ENCODE results near the gene MAGI2. TPM values are rescaled to one million over a fixed set of nuclear protein-coding genes. Genes with fewer than 3 reads are reported as not detected.

MAGI2 gene
- total RNA-seq, 2 donors from 2014 or later: 3.9 to 10.5 TPM

DNA sequence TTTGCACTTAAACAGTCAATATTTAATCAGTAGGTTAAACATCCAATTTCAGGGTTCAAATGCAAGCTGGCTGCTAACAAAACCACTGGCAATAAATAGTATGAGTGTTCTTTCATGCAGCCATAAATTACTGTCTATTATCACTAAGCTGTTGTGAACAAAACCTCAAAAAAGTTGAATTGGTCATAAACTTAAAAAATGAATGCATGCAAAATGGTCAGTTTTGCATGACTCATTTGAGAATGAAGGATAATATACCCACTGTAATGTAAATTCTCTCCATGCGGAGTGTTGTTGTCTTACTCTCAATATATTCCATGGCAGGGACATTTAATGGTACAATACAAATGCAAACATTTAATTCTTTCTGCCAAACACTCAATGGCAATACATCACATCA lies 226.4 kb downstream of the MAGI2 start:
- intact Hi-C loops (cut with DNase I): no loop called here
- DNase-seq (no peak), ATAC-seq (no peak)
- no peaks in the 10 kb centered on the region for H3K9me3 ChIP-seq
- H3K4me1 ChIP-seq: no peaks in the 10 kb centered on the region
- no peaks in the 10 kb centered on the region for H3K27me3 ChIP-seq
- no peak for TF ChIP-seq POLR2A (IDR thresholded peaks at IDR 0.05)
- TF ChIP-seq, protein P1, sequence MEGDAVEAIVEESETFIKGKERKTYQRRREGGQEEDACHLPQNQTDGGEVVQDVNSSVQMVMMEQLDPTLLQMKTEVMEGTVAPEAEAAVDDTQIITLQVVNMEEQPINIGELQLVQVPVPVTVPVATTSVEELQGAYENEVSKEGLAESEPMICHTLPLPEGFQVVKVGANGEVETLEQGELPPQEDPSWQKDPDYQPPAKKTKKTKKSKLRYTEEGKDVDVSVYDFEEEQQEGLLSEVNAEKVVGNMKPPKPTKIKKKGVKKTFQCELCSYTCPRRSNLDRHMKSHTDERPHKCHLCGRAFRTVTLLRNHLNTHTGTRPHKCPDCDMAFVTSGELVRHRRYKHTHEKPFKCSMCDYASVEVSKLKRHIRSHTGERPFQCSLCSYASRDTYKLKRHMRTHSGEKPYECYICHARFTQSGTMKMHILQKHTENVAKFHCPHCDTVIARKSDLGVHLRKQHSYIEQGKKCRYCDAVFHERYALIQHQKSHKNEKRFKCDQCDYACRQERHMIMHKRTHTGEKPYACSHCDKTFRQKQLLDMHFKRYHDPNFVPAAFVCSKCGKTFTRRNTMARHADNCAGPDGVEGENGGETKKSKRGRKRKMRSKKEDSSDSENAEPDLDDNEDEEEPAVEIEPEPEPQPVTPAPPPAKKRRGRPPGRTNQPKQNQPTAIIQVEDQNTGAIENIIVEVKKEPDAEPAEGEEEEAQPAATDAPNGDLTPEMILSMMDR (IDR thresholded peaks at IDR 0.05): no peak
- no peak overlapping the region for H3K4me3 ChIP-seq
- no peak overlapping the region for H3K27ac ChIP-seq
- no peaks in the 10 kb centered on the region for H3K36me3 ChIP-seq (replicated peaks in 1 of 2; ENCODE audit: insufficient read depth in 1 of 2, low read depth in 2 of 2)
- 56 to 64% methylated on average over 1 of the region's 1 CpG for WGBS, 2 donors

DNA sequence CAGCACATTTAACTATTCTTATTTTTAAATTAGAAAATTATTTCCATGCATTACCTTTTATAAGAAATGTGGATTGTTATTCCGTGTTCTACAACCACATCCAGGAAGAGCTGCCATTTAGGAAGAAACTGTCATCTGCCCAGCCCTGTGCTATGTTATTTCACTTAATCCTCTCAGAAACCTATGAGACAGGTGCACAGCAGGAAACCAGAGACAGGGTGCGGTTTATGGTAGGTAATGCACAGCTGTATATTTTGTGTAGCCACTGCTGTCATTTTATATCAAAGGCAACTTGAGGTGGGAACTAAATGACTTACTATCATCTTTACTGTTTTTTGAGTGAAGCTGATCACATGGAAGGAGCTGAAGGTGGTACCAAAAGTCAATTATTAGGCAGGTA lies 232.3 kb downstream of the MAGI2 start:
- H3K9me3 ChIP-seq: no peaks in the 10 kb centered on the region
- no peaks in the 10 kb centered on the region for H3K4me1 ChIP-seq
- H3K4me3 ChIP-seq: no peak overlapping the region
- H3K36me3 ChIP-seq (replicated peaks in 1 of 2; ENCODE audit: insufficient read depth in 1 of 2, low read depth in 2 of 2): no peaks in the 10 kb centered on the region
- intact Hi-C loops (cut with DNase I): no loop called here
- DNase-seq: no peak
- ATAC-seq: no peak
- no peak overlapping the region for H3K27ac ChIP-seq
- 46 to 66% methylated on average over 2 of the region's 2 CpGs for WGBS, 2 donors
- H3K27me3 ChIP-seq: no peaks in the 10 kb centered on the region
- TF ChIP-seq, protein P1 (IDR thresholded peaks at IDR 0.05): no peak
- no peak for TF ChIP-seq POLR2A (IDR thresholded peaks at IDR 0.05)

DNA sequence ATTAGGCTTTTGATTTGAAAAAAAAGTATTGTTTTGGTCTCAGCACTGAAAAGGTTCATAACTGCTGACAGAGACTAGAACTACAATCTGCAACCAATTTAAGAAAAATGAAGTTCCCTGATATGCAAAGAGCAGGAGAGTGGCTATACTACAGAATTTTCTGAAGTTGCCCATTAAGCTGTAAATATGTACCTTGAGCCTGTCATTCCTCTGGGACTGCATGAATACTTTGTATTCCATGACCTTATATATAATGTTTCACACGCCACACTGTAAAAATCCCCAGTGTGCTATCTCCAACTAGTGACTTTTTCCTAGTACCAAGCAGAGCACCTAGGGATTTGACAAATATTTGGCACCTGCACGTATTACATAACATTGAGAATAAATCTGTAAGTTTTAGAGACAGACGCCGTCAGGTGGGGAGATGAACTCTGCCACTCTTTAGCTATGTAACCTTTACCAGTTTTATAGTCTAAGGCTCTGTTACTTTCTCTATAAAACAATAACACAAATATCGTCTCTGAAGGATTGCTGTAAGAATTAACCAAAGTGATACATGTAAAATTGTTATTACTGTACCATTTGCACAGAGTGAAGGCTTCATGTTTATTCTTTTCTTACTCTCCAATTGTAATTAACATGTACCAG lies 235.4 kb downstream of the MAGI2 start:
- no peak for DNase-seq
- Histone ChIP-seq H3K27ac (no peak overlapping the region), H3K4me1 (no peaks in the 10 kb centered on the region), H3K4me3 (no peak overlapping the region), H3K27me3 (no peaks in the 10 kb centered on the region), H3K36me3 (replicated peaks in 1 of 2; ENCODE audit: insufficient read depth in 1 of 2, low read depth in 2 of 2) (no peaks in the 10 kb centered on the region), H3K9me3 (no peaks in the 10 kb centered on the region)
- intact Hi-C loops (cut with DNase I): no loop called here
- TF ChIP-seq, protein P1 (IDR thresholded peaks at IDR 0.05): no peak
- no peak for TF ChIP-seq POLR2A (IDR thresholded peaks at IDR 0.05)
- WGBS, 2 donors: 73% methylated on average over 5 of the region's 5 CpGs
- ATAC-seq: no peak

DNA sequence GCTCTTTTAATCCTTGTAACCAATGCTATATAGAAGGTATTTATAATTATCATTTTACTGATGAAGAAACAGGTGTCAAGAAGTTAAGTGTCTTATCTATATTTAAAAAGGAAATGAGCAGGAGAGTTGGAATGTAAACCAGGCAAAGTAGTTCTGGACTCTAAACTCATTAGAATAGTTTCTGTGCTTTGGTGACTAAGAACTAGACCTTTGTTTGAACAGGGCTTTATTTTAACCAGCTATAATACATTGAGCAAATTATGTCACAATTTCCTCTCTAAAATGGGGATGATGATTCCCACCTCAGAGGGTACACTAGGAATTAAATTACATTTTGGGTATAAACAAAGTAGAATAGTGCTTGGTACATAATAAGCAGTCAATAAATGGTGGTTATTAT lies 236.0 kb downstream of the MAGI2 start:
- H3K27me3 ChIP-seq: no peaks in the 10 kb centered on the region
- DNase-seq: no peak
- no peaks in the 10 kb centered on the region for H3K4me1 ChIP-seq
- intact Hi-C loops (cut with DNase I): no loop called here
- TF ChIP-seq POLR2A (IDR thresholded peaks at IDR 0.05): no peak
- TF ChIP-seq, protein P1 (IDR thresholded peaks at IDR 0.05): no peak
- no peak for ATAC-seq
- H3K27ac ChIP-seq: no peak overlapping the region
- H3K4me3 ChIP-seq: no peak overlapping the region
- H3K9me3 ChIP-seq: no peaks in the 10 kb centered on the region
- H3K36me3 ChIP-seq (replicated peaks in 1 of 2; ENCODE audit: insufficient read depth in 1 of 2, low read depth in 2 of 2): no peaks in the 10 kb centered on the region

DNA sequence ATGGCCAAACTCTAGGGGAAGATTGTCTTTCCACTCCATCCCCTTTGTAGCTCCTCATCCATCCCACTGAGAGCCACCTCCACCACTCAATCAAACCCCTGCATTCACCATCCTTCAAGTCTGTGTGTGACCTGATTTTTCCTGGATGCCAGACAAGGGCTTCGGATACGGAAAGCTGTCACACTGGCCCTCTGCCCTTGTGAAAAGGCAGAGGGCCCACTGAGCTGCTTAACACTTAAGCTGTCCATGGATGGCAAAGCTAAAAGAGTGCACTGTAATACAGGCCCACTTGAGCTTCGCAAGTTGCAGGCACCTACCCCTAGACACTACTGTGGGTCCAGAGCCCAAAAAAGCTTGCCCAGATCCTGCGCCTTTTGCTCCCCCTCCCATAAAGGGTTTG lies 237.2 kb downstream of the MAGI2 start:
- no peak overlapping the region for H3K27ac ChIP-seq
- no peaks in the 10 kb centered on the region for H3K27me3 ChIP-seq
- no peaks in the 10 kb centered on the region for H3K4me1 ChIP-seq
- DNase-seq (no peak), ATAC-seq (no peak)
- H3K9me3 ChIP-seq: no peaks in the 10 kb centered on the region
- intact Hi-C loops (cut with DNase I): no loop called here
- no peaks in the 10 kb centered on the region for H3K36me3 ChIP-seq (replicated peaks in 1 of 2; ENCODE audit: insufficient read depth in 1 of 2, low read depth in 2 of 2)
- no peak for TF ChIP-seq POLR2A (IDR thresholded peaks at IDR 0.05)
- H3K4me3 ChIP-seq: no peak overlapping the region
- 66 to 95% methylated on average over 4 of the region's 4 CpGs for WGBS, 2 donors

Data from body of pancreas (tissue), 4 donors.